Smooth muscle cell (in vitro differentiated cells): ENCODE results near the gene KRTAP10-10. TPM values are rescaled to one million over a fixed set of nuclear protein-coding genes. Genes with fewer than 3 reads are reported as not detected.
"Not testable (repeated sequence)": the region's sequence is repeated elsewhere in the genome, so short reads cannot be mapped to it uniquely, and the experiment has no call there.

Source experiments
- DNase-seq: peaks from one replicate; lab custom pipeline; 2025; ENCODE audit not compliant: unreplicated experiment; lab: John Stamatoyannopoulos, UW
- H2AFZ ChIP-seq: fragments of 200-600 bp; sonication (generic); 2 replicates; pipeline ENCODE4 v1.6.0; 2016; ENCODE audit warnings: antibody characterized with exemption, low read depth, mild to moderate bottlenecking
- H3F3A ChIP-seq: fragments of 200-600 bp; sonication (generic); 2 replicates; pipeline ENCODE4 v1.6.0; 2017; ENCODE audit warnings: antibody characterized with exemption, low read depth
- H3K27ac ChIP-seq: fragments of 200-600 bp; sonication (generic); 2 replicates; pipeline ENCODE4 v1.5.1; 2016; ENCODE audit warnings: low read depth, mild to moderate bottlenecking
- H3K27me3 ChIP-seq: fragments of 200-600 bp; sonication (generic); 2 replicates; pipeline ENCODE4 v1.6.1; 2016; ENCODE audit warnings: low read depth, mild to moderate bottlenecking
- H3K36me3 ChIP-seq: fragments of 200-600 bp; sonication (generic); 2 replicates; pipeline ENCODE4 v1.5.1; 2016; ENCODE audit warnings: low read depth
- H3K4me1 ChIP-seq: fragments of 200-600 bp; sonication (generic); 2 replicates; pipeline ENCODE4 v1.5.1; 2016; ENCODE audit warnings: low read depth
- H3K4me2 ChIP-seq: fragments of 200-600 bp; sonication (generic); 2 replicates; pipeline ENCODE4 v1.6.0; 2016; ENCODE audit warnings: mild to moderate bottlenecking
- H3K4me3 ChIP-seq: fragments of 200-600 bp; sonication (generic); 2 replicates; pipeline ENCODE4 v1.5.1; 2016; ENCODE audit warnings: mild to moderate bottlenecking
- H3K79me2 ChIP-seq: fragments of 200-600 bp; sonication (generic); 2 replicates; pipeline ENCODE4 v1.6.0; 2016; ENCODE audit warnings: low read depth, mild to moderate bottlenecking
- H3K9ac ChIP-seq: fragments of 200-600 bp; sonication (generic); 2 replicates; pipeline ENCODE4 v1.6.0; 2016; ENCODE audit warnings: low read depth
- H3K9me3 ChIP-seq: fragments of 200-600 bp; sonication (generic); replicated peaks from 2 replicates; pipeline ENCODE4 v1.5.1; 2016; ENCODE audit warnings: low read depth
- H4K20me1 ChIP-seq: fragments of 200-600 bp; sonication (generic); 2 replicates; pipeline ENCODE4 v1.6.0; 2016; ENCODE audit warnings: low read depth
- CTCF ChIP-seq: fragments of 200-600 bp; sonication (generic); IDR thresholded peaks from 2 replicates; pipeline ENCODE4 v1.5.1; 2017; ENCODE audit warnings: borderline replicate concordance, mild to moderate bottlenecking, antibody characterized with exemption; ENCODE audit not compliant: insufficient read depth, poor library complexity, severe bottlenecking
- WGBS: methylation state at CpG from one replicate; pipeline ENCODE4 v1.1.7; 2016; ENCODE audit warnings: low lambda C conversion rate; 5-methylcytosine and 5-hydroxymethylcytosine counted together
- polyA plus RNA-seq: library from polyadenylated mRNA; unstranded; fragments of >200 nt; fragmentation: Nextera tagmentation; extraction: Ambion mirVana; gene quantifications from 2 replicates; pipeline ENCODE4 v1.2.1, GENCODE V29; 2016
- total RNA-seq: library from RNA; depleted of rRNA; stranded (reverse); fragments of >200 nt; gene quantifications from 2 replicates; pipeline ENCODE4 v1.2.3, GENCODE V29; 2014

Gene KRTAP10-10
- total and polyA plus RNA-seq, 2 experiments from 2014 or later: not detected

- peaks cover 12% of the 10 kb centered on the region for H3K4me1 ChIP-seq
- H3K4me2 ChIP-seq: no peak overlapping the region
- no peak overlapping the region for H2AFZ ChIP-seq
- no peak overlapping the region for H3K9ac ChIP-seq
- H3K36me3 ChIP-seq: no peaks in the 10 kb centered on the region
- no peak overlapping the region for H3K4me3 ChIP-seq
- no peaks in the 10 kb centered on the region for H3K79me2 ChIP-seq
- no peaks in the 10 kb centered on the region for H4K20me1 ChIP-seq
- H3K27me3 ChIP-seq: no peaks in the 10 kb centered on the region
- no peak for DNase-seq
- TF ChIP-seq CTCF: no peak
- H3F3A ChIP-seq: no peaks in the 10 kb centered on the region
- no peak overlapping the region for H3K27ac ChIP-seq
- no peaks in the 10 kb centered on the region for H3K9me3 ChIP-seq
- WGBS: 86% methylated on average over 7 of the region's 7 CpGs
These were observed 46.9 kb downstream of the KRTAP10-10 start for GRCh38 chr21:44684077-44684476.

- Histone ChIP-seq H3K4me1 (peaks cover 12% of the 10 kb centered on the region), H3K27me3 (no peaks in the 10 kb centered on the region), H3K79me2 (no peaks in the 10 kb centered on the region), H3F3A (no peaks in the 10 kb centered on the region), H3K4me2 (no peak overlapping the region), H2AFZ (no peak overlapping the region), H3K27ac (no peak overlapping the region), H3K9ac (no peak overlapping the region), H3K36me3 (no peaks in the 10 kb centered on the region), H4K20me1 (no peaks in the 10 kb centered on the region), H3K4me3 (no peak overlapping the region), H3K9me3 (no peaks in the 10 kb centered on the region)
- no peak for DNase-seq
- 86% methylated on average over 6 of the region's 6 CpGs for WGBS
- no peak for TF ChIP-seq CTCF
These were observed 47.3 kb downstream of the KRTAP10-10 start for GRCh38 chr21:44684483-44684882.

GRCh38 chr21:44685050-44685449 is 47.9 kb downstream of the KRTAP10-10 start:
- not testable (repeated sequence) for H3K9me3 ChIP-seq, H3K27ac ChIP-seq, H3K79me2 ChIP-seq, DNase-seq, H3K27me3 ChIP-seq, H3K4me3 ChIP-seq, H3K9ac ChIP-seq, H3K4me2 ChIP-seq, H3K36me3 ChIP-seq, H2AFZ ChIP-seq, H4K20me1 ChIP-seq, H3F3A ChIP-seq
- 88% methylated on average over 6 of the region's 6 CpGs for WGBS
- H3K4me1 ChIP-seq: peaks cover 12% of the 10 kb centered on the region

DNA sequence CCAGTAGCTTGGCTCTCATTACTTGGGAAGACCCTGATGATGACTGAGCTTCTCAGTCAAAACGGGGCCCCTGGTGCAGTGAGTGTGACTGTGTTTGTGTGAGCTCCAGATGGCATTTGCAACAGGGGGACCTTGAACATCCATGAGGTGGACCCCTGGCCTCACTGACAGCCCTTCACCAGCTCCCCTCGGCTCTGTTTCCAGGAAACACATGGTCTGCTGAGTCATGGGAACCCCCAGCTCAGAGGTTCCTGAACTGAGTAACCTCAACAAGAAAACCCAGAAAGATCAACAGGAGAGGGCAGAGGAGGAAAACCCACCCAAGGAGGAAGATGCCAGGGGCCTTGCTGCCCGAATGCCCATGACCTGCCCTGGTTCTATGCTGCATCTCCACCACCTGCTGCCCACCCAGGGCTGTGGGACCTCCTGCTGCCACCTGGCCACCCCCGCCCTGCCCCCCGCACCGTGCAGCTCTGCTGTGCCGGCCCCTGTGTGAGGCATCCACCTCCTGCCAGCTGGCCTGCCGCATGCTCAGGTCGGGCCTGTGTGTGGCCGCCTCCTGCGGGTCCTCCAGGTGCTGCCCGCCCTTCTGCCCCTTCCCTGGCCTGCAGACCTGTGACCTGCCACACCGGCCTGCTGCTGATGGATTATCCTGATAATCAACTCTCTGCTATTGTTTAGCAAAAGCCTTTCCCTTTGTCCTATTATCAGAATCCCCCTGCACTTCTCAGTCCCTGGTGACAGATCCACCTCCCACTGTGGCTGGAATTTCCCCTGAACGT is 49.0 kb downstream of the KRTAP10-10 start:
- no peak overlapping the region for H3K4me2 ChIP-seq
- H3K27ac ChIP-seq: no peak overlapping the region
- no peaks in the 10 kb centered on the region for H3K27me3 ChIP-seq
- no peak overlapping the region for H3K4me3 ChIP-seq
- no peak for TF ChIP-seq CTCF
- 72% methylated on average over 9 of the region's 14 CpGs for WGBS
- H3K79me2 ChIP-seq: no peaks in the 10 kb centered on the region
- no peaks in the 10 kb centered on the region for H4K20me1 ChIP-seq
- H3F3A ChIP-seq: no peaks in the 10 kb centered on the region
- no peak overlapping the region for H3K9ac ChIP-seq
- no peaks in the 10 kb centered on the region for H3K36me3 ChIP-seq
- DNase-seq: no peak
- peaks cover 12% of the 10 kb centered on the region for H3K4me1 ChIP-seq
- no peak overlapping the region for H2AFZ ChIP-seq
- H3K9me3 ChIP-seq: no peaks in the 10 kb centered on the region
